Measurements from ENCODE around the gene ERGIC1.

The ERGIC1 gene

GRCh38 chr5:172835290-172835993 lies 1.4 kb downstream of the ERGIC1 start:
- peak overlapping the region; percentile 71 for H3K4me3 ChIP-seq (ENCODE audit: low read depth, low read length)
- no peak for TF ChIP-seq CTCF (IDR thresholded peaks at IDR 0.05; ENCODE audit: low read depth, low read length)
- no peak for DNase-seq (ENCODE audit: low read depth, low spot score)
- in situ Hi-C loops (cut with HindIII; ENCODE audit: low sequenced_read_pairs): no loop called here

DNA sequence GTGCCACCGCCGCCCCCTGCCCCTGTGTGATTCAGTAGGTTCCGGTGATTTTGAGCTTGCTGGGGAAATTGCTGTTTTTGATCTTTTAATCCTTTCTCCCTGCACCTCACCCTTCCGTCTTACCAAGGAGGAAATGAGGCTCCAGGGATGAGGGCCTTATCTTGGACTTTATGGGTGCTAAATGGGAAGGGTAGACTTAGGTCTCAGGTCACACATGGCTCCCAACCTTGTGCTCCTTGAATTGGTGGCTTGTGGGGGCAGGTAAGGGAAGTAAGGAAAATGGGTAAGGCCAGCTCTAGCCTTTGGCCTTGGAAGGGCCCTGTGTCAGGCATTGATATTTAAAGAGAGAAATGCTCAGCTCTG lies 1.9 kb downstream of the ERGIC1 start:
- no peak overlapping the region for H3K4me3 ChIP-seq (ENCODE audit: low read depth, low read length)
- in situ Hi-C loops (cut with HindIII; ENCODE audit: low sequenced_read_pairs): no loop called here
- TF ChIP-seq CTCF (IDR thresholded peaks at IDR 0.05; ENCODE audit: low read depth, low read length): no peak
- no peak for DNase-seq (ENCODE audit: low read depth, low spot score)

- no peak for DNase-seq (ENCODE audit: low read depth, low spot score)
- H3K4me3 ChIP-seq (ENCODE audit: low read depth, low read length): no peak overlapping the region
- in situ Hi-C loops (cut with HindIII; ENCODE audit: low sequenced_read_pairs): no loop called here
- no peak for TF ChIP-seq CTCF (IDR thresholded peaks at IDR 0.05; ENCODE audit: low read depth, low read length)
Measured at GRCh38 chr5:172837640-172838039, 3.6 kb downstream of the ERGIC1 start.

- no peak for DNase-seq (ENCODE audit: low read depth, low spot score)
- TF ChIP-seq CTCF (IDR thresholded peaks at IDR 0.05; ENCODE audit: low read depth, low read length): no peak
- H3K4me3 ChIP-seq (ENCODE audit: low read depth, low read length): no peak overlapping the region
- in situ Hi-C loops (cut with HindIII; ENCODE audit: low sequenced_read_pairs): no loop called here
Measured at GRCh38 chr5:172838151-172838875, 4.3 kb downstream of the ERGIC1 start.

GRCh38 chr5:172839669-172840431 lies 5.8 kb downstream of the ERGIC1 start:
- no peak for TF ChIP-seq CTCF (IDR thresholded peaks at IDR 0.05; ENCODE audit: low read depth, low read length)
- no peak overlapping the region for H3K4me3 ChIP-seq (ENCODE audit: low read depth, low read length)
- DNase-seq (ENCODE audit: low read depth, low spot score): no peak
- in situ Hi-C loops (cut with HindIII; ENCODE audit: low sequenced_read_pairs): no loop called here

GRCh38 chr5:172840432-172841154 lies 6.5 kb downstream of the ERGIC1 start:
- no peak for TF ChIP-seq CTCF (IDR thresholded peaks at IDR 0.05; ENCODE audit: low read depth, low read length)
- in situ Hi-C loops (cut with HindIII; ENCODE audit: low sequenced_read_pairs): no loop called here
- no peak for DNase-seq (ENCODE audit: low read depth, low spot score)
- no peak overlapping the region for H3K4me3 ChIP-seq (ENCODE audit: low read depth, low read length)
